ENCODE results near the gene ZC3H7A.
"Not testable (repeated sequence)": the region's sequence is repeated elsewhere in the genome, so short reads cannot be mapped to it uniquely, and the experiment has no call there.

Gene ZC3H7A, protein sequence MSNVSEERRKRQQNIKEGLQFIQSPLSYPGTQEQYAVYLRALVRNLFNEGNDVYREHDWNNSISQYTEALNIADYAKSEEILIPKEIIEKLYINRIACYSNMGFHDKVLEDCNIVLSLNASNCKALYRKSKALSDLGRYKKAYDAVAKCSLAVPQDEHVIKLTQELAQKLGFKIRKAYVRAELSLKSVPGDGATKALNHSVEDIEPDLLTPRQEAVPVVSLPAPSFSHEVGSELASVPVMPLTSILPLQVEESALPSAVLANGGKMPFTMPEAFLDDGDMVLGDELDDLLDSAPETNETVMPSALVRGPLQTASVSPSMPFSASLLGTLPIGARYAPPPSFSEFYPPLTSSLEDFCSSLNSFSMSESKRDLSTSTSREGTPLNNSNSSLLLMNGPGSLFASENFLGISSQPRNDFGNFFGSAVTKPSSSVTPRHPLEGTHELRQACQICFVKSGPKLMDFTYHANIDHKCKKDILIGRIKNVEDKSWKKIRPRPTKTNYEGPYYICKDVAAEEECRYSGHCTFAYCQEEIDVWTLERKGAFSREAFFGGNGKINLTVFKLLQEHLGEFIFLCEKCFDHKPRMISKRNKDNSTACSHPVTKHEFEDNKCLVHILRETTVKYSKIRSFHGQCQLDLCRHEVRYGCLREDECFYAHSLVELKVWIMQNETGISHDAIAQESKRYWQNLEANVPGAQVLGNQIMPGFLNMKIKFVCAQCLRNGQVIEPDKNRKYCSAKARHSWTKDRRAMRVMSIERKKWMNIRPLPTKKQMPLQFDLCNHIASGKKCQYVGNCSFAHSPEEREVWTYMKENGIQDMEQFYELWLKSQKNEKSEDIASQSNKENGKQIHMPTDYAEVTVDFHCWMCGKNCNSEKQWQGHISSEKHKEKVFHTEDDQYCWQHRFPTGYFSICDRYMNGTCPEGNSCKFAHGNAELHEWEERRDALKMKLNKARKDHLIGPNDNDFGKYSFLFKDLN

DNA sequence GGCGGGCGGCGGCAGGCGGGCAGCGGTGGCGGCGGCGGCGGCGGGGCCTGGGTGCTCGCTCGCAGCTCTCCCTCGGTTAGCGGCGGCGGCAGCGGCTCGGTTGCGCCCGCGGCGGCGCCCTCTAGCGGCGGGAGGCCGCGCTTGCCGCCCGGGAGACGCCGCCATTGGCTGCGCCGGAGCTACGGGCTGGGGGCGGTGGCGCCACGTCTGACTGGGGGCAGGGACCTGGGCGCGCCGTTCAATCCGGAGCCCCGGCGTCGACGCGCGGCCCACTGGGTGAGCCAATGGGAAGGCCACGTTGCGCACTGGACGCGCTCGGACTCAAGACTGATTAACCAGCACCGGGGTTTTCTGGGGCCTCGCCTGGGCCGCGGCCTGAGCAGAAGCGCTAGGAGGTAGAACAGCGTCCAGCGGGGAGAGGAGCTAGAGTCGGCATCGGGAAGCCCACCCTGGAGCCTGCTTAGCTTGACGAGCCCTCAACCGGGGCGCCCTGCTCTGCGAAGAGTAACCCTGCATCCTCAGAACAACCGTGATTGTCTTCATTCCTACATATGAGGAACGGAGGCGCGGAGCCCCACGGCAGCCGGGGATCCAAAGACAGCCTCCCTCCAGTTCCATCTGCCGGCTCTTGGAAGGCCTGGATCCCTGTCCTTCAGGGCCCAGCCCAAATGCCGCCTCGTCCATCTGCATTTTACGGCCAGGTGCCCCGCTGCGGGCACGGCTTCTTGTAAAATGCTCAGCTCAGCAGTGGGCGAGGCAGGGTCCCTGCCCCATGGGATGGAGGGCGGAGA, at the start of gene ZC3H7A:
TSS of gene ZC3H7A (minus strand) at position 93 of the 791 bp plus-strand sequence. CDS start 14,904 bp downstream, outside the sequence.
- peak; percentile 82 to 89 for DNase-seq (ENCODE audit: low read depth in 2 of 2)

DNA sequence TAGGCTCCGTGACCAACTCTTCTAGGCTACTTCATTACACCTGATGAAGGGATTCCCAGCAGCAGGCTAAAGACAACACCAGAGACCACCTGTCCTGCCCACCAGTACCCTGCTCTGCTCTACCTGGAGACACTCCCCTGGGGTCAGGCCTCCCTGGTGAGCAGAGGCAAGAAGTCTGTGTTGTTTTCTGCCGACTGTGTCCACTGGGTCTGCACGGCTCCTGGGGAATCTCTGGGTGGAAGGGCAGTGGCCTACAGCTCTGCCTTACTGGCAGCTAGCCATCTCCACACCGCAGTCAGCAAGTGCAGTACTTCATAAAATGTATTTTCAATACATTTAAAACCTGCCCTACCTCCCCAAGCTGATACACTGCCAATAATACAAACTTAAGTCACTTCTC, 47.4 kb upstream of the ZC3H7A start:
- no peak for DNase-seq (ENCODE audit: low read depth in 2 of 2)

DNA sequence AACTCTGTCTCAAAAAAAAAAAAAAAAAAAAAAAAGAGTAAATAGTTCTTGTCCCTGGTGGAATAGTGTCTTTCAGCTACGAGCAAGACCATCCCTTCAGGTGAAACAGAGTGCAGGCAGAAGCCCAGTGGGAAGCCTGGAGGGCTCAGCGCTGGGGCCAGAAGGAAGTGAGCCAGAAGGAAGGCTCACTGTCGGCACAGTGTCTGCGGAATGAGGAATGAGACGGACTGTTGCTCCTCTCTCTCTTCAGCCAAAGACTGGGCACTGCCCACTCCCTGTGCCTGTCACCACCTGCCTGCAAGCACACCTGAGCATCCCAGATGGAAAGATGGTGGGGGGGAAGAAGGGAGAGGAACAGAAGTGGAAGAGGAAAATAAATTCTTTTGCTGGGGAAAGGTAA, 46.8 kb upstream of the ZC3H7A start:
- no peak for DNase-seq (ENCODE audit: low read depth in 2 of 2)

DNA sequence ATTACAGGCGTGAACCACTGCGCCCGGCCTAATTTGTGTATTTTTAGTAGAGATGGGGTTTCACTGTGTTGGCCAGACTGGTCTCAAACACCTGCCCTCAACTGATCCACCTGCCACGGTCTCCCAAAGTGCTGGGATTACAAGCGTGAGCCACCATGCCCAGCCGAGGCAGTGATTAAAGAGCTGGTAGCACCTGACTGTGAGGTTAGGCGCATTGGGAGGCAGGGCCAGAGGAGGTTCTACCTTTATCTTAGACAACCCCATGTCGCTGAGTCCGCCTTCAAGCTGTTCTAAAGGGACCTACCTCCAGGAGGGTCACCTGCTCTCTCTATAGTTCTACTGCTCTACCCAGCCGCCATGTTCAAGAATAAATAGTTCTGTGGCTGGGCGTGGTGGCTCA, 46.1 kb upstream of the ZC3H7A start:
- no peak for DNase-seq (ENCODE audit: low read depth in 2 of 2)

DNA sequence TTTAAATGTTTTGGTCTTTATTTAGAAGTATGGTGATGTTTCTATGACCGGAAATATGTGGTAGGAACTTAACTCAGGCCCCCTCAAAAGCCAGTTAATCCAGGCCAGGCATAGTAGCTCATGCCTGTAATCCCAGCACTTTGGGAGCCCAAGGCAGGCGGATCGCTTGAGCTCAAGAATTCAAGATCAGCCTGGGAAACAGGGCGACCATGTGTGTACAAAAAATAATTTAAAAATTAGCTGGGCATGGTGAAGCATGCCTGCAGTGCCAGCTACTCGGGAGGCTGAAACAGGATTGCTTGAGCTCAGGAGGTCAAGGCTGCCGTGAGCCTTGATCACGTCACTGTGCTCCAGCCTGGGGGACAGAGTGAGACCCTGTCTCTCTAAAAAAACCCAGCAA, 44.0 kb upstream of the ZC3H7A start:
- DNase-seq (ENCODE audit: low read depth in 2 of 2) = no peak

DNA sequence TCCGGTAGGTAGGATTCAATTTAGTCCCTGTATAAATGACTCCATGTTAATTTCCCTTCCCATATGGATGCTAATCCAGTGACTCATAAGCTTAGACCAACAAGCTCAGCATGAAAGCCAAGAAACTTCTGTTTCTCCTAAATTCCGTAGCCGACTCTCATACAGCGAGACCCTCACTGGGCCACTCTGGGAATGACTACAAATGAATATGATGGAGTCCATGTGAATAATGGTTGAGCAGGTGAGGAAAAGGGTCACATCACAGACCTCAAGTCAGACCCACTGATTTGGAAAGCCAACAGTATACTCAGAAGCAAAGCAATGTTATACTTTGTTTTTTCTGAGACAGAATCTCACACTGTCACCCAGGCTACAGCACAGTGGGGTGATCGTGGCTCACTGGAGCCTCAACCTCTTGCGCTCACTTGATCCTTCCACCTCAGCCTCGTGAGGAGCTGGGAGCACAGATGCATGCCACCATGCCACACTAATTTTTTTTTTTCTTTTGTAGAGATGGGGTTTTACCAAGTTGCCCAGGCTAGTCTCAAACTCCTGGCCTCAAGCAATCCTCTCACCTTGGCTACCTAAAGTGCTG, 39.7 kb upstream of the ZC3H7A start:
- no peak for DNase-seq (ENCODE audit: low read depth in 2 of 2)

DNA sequence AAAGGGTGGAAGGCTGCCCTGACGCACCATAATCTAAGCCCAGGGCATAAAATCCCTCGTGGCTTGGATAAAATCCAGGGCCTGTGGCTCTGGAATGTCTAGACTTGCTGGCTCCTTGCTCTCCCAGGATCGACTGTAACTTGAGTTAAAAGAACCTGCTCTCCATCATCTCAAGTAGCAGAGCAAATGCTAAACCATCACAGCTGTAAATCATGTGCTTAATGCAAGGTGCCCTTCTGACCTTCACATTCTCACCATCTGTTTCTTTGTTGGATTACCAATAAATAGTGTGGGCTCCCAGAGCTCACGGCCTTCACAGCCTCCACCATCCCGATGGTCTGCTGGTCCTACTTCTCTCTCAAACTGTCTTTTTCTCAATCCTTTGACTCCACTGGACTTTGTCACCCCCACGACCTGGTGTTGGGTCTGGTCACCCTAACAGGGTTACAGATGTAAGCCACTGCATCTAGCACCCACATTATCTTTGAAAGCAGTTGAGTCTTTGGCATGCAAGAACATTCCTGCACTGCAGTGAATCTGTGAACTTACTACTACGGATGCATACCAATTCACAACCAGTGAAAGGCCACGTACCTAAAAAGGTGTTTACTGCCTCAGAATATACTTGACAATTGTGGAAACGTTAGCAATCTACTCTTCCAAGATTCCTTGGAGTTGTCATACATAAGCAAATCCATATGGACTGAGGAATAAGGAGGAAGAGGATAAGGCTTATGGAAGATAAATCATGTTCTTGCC, 39.0 kb upstream of the ZC3H7A start:
- DNase-seq (ENCODE audit: low read depth in 2 of 2) = no peak

DNA sequence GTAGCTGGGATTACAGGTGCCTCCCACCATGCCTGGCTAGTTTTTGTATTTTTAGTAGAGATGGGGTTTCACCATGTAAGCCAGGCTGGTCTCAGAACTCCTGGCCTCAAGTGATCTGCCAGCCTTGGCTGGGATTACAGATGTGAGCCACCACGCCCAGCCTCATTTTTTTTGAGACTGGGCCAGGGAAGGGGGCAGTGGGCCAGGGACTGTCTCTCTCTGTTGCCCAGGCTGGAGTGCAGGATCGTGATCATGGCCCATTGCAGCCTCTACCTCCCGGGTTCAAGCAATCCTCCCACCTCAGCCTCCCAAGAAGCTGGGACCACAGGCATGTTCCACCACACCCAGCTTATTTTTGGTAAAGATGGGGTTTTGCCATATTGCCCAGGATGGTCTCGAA, 38.3 kb upstream of the ZC3H7A start:
- no peak for DNase-seq (ENCODE audit: low read depth in 2 of 2)

DNA sequence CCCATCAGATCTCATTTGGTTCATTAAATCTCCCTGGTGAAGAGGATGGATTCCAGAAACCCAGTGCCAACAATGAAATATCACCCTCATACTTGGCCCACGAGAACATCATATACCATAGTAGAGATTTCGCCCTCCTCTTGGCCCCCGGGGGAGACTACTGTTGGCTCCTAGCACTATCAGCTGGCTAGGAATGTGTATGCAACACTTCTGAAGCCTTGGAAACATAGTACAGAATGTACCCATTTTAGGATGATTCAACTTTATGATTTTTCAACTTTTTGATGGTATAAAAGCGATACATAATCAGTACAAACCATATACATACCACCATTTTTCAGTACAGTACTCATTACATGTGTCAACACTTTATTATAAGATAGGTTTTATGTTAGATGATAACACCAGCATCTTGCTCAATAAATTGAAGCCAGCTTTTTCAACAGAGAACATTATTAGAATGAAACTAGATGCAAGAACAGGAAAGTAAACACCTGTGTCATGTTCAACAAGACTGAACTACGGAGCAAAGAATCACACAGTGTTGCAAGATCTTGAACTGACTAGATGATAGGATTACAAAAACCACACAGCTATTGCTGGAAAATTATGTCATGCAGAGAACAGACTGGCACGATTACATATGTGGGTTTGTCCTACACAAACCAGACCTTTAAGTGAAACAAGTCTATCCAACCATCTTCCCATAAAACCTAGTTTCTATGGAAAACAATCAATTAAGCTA, 37.1 kb upstream of the ZC3H7A start:
- no peak for DNase-seq (ENCODE audit: low read depth in 2 of 2)

DNA sequence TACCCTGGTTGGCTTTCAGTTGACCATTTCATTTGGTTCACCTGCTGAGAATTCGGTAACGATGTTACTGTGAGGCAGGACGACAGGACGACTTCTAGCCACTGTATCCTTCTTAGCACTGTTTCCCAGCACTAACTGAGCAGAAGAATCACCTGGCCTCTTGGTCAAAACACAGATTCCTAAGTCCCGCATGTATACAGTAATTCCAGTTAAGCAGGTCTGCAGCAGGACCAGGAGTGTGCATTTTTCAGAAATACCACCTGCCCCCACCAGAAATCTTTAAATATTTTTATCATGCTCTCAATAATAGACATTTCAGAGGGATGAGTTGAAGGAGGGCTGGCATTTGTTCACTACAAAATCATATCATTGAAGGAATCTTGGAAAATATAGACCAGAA, 31.6 kb upstream of the ZC3H7A start:
- no peak for DNase-seq (ENCODE audit: low read depth in 2 of 2)

DNA sequence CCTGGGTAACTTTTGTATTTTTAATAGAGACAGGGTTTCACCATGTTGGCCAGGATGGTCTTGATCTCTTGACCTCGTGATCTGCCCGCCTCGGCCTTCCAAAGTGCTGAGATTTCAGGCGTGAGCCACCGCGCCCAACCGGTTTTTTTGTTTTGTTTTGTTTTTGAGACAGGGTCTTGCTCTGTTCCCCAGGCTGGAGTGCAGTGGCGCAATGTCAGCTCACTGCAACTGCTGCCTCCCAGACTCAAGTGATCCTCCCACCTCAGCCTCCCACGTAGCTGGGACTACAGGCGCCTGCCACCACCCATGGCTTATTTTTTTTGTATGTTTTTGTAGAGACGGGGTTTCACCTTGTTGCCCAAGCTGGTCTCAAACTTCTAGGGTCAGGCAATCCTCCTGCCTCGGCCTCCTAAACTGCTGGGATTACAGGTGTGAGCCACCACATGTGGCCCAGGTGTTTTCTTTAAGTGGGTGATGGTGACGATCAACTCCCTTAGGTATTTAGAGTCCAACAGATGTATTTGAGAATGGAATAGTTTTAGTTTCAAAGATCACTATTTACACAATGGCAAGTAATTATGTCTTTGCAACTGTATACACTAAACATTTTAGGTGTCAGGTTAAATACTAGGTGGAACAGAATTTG, 28.6 kb upstream of the ZC3H7A start:
- not testable (repeated sequence) for DNase-seq (ENCODE audit: low read depth in 2 of 2)

DNA sequence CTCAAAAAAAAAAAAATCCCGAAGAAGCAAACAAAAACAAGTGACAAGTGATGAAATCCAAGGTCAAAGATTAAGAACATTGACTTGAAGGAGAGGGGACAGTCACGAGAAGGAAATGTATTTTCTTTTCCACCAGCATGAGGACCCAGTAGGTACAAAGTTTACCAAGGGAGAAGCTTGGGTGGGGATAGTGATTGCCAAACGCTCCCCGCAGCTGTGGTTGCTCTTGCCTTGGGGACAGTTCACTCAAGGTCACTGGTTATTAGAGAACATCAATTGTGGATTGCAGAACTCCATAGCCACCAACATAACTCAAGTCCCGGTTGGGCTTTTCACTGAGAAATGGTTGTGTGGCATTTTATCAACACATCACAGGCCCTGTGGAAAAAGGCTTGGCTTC, 27.3 kb upstream of the ZC3H7A start:
- no peak for DNase-seq (ENCODE audit: low read depth in 2 of 2)

DNA sequence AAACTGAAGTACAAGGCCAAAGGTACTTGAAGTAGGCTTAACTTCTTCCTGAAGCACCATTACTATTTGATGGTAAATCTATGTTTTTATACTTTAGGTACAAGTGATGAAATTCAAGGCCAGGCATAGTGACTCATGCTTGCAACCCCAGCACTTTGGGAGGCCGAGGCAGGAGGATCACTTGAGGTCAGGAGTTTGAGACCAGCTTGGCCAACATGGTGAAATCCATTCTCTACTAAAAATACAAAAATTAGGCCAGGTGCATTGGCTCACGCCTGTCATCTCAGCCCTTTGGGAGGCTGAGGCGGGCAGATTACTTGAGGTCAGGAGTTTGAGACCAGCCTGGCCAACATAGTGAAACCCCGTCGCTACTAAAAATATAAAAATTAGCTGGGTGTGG, 26.6 kb upstream of the ZC3H7A start:
- DNase-seq (ENCODE audit: low read depth in 2 of 2) = not testable (repeated sequence)

DNA sequence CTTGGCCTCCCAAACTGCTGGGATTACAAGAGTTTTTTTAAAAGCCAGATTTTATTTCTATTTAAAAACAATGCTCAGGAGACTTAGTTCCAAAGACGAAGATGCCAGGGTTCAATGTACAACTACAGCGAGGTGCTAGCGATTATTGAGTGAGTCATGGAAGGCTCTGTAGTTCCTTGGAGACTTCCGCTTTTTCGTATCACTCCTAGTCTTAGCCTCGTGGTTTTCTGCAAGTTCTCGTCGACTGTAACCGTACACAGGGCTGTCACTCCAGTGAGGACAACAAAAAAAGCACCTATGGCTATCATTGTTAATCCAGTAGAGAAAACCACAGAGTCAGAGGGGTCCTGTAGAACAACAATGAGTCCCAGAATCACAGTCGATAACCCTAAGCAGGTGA, 22.7 kb upstream of the ZC3H7A start:
- no peak for DNase-seq (ENCODE audit: low read depth in 2 of 2)

DNA sequence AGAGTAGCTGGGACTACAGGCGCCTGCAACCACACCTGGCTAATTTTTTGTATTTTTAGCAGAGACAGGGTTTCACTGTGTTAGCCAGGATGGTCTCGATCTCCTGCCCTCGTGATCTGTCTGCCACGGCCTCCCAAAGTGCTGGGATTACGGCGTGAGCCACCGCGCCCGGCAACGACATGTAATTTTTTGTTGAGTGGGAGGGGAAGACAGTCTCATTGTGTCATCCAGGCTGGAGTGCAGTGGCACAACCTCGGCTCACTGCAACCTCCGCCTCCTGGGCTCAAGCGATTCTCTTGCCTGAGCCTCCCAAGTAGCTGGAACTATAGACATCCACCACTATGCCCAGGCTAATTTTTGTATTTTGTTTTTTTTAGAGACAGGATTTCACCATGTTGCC, 21.9 kb upstream of the ZC3H7A start:
- not testable (repeated sequence) for DNase-seq (ENCODE audit: low read depth in 2 of 2)

DNA sequence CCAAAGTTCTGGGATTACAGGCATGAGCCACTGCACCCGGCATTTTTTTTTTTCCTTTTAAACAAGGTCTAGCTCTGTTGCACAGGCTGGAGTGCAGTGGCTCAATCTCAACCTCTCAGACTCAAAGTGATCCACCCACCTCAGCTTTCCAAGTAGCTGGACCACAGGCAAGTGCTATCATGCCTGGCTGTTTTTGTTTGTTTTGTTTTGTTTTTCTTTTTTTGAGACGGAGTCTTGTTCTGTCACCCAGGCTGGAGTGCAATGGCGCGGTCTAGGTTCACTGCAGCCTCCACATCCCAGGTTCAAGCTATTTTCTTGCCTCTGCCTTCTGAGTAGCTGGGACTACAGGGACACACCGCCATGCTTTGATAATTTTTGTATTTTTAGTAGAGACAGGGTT, 19.1 kb upstream of the ZC3H7A start:
- no peak for DNase-seq (ENCODE audit: low read depth in 2 of 2)

DNA sequence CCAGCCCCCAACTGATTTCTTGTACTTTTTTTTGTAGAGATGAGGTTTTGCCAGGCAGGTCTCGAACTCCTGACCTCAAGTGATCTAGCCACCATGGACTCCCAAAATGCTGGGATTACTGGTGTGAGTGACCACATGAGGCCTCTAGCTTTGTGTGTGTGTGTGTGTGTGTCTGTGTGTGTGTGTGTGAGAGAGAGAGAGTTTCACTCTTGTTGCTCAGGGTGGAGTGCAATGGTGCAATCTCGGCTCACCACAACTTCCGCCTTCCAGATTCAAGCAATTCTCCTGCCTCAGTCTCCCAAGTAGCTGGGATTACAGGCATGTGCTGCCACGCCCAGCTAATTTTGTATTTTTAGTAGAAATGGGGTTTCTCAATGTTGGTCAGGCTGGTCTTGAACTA, 17.7 kb upstream of the ZC3H7A start:
- not testable (repeated sequence) for DNase-seq (ENCODE audit: low read depth in 2 of 2)

DNA sequence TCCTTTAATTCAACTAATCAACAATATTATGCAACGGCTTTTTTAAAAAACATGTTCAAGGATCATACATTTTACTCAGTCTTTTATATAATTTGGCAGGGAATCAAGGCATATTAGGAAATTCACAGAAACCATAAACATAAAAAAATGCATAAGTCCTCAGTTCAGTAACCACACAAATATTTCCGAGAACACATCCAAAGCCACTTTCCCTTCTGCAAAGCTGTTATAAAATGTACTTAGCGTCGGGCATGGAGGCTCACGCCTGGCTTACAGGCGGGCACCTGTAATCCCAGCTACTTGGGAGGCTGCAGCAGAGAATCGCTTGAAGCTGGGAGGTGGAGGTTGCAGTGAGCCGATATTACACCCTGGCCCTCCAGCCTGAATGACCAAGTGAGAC, 9.7 kb upstream of the ZC3H7A start:
- DNase-seq (ENCODE audit: low read depth in 2 of 2) = no peak

DNA sequence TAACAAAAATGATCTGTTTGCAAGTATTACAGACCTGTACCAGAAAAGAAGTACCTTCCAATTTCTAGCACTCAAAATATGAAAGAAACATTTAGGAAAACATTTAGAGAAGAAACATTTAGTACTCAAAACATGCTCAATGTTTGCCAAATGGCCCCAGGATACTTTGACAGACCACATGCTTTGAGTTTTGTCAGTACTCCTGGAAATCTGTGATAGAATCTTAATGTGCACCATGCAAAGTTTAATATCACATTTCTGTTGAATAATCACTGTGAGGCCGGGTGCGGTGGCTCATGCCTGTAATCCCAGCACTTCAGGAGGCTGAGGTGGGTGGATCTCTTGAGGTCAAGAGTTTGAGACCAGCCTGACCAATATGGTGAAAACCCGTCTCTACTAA, 8.5 kb upstream of the ZC3H7A start:
- DNase-seq (ENCODE audit: low read depth in 2 of 2) = no peak
